Kidney (tissue), 14 donors: Measurements from ENCODE around the gene AR. TPM values are rescaled to one million over a fixed set of nuclear protein-coding genes. Genes with fewer than 3 reads are reported as not detected.

ENCODE experiments used
- DNase-seq, 5 donors: peaks; one replicate each; pipeline ENCODE4 v3.0.0-alpha.2; 2013 to 2020
- FAIRE-seq: peaks from 2 replicates; lab custom pipeline; 2012; peaks lifted over from hg19 to GRCh38; lab: Jason Lieb, UNC
- H3K27ac ChIP-seq, 2 donors: one replicate each; pipeline ENCODE4 v1.7.0; 2013; ENCODE audit warnings: low read depth in 2 of 2, low read length in 2 of 2, inconsistent platforms in 1 of 2
- H3K27me3 ChIP-seq: one replicate; pipeline ENCODE4 v1.7.1; 2013; ENCODE audit warnings: low read length, inconsistent platforms; ENCODE audit not compliant: control insufficient read depth, insufficient read depth
- H3K36me3 ChIP-seq, 3 donors: one replicate each; pipeline versions ENCODE4 v1.7.0 to v1.7.1; 2013; ENCODE audit warnings: low read length in 3 of 3, control low read depth in 1 of 3, inconsistent platforms in 1 of 3; ENCODE audit not compliant: insufficient read depth in 3 of 3, control insufficient read depth in 2 of 3
- H3K4me1 ChIP-seq, 3 donors: one replicate each; pipeline versions ENCODE4 v1.7.0 to v1.7.1; 2013; ENCODE audit warnings: low read length in 3 of 3, inconsistent platforms in 1 of 3, low read depth in 1 of 3; ENCODE audit not compliant: control insufficient read depth in 2 of 3, insufficient read depth in 2 of 3
- H3K4me3 ChIP-seq, 3 donors: one replicate each; pipeline versions ENCODE4 v1.7.0 to v1.8.1; 2013; ENCODE audit warnings: low read length in 3 of 3, control low read depth in 1 of 3, inconsistent platforms in 1 of 3
- H3K9ac ChIP-seq, 3 donors: one replicate each; pipeline versions ENCODE4 v1.7.0 to v1.7.1; 2013; ENCODE audit warnings: low read length in 3 of 3, control low read depth in 1 of 3, inconsistent platforms in 1 of 3
- H3K9me3 ChIP-seq, 3 donors: one replicate each; pipeline versions ENCODE4 v1.7.0 to v1.7.1; 2013; ENCODE audit warnings: low read length in 3 of 3, control low read depth in 1 of 3, inconsistent platforms in 1 of 3; ENCODE audit not compliant: control insufficient read depth in 2 of 3, insufficient read depth in 1 of 3
- intact Hi-C: fragments of 100-400 bp; cut with DNase I; formaldehyde crosslinking; loops from one replicate; pipeline ENCODE4 v1.11.1; 2022
- polyA plus RNA-seq: library from polyadenylated mRNA; stranded (reverse); fragments of 350-450 nt; fragmentation: Illumina TruSeq; extraction: RNeasy Lipid Tissue Mini Kit (QIAGEN cat#74804); gene quantifications from one replicate; pipeline ENCODE4 v1.2.3, GENCODE V29; 2014; ENCODE audit warnings: low read depth, low replicate concordance; ENCODE audit not compliant: insufficient read depth
- total RNA-seq: library from RNA; stranded (reverse); fragmentation: NEBNext Ultra II Directional; extraction: Animal tissue kit (Norgen Biotek cat#: 25700); gene quantifications from one replicate; pipeline ENCODE4 v1.2.1, GENCODE V29; 2021
- TF ChIP-seq, protein P1 (sequence below): IDR thresholded peaks from 3 replicates; pipeline ENCODE4 v1.5.1; 2012; ENCODE audit warnings: mild to moderate bottlenecking, moderate library complexity, borderline replicate concordance; ENCODE audit not compliant: insufficient read depth; ENCODE audit errors: extremely low read depth
- donor health status: control.
- donor health status: control.
- donor health status: control.
- donor health status: control.
- donor health status: control.
- donor health status: DM: yes; HTN: yes; CAD: no.
- donor health status: Normal renal cell carcinoma (clear cell type).

Gene AR
- total and polyA plus RNA-seq, 2 donors from 2014 or later = 1.6 to 13.6 TPM

DNA sequence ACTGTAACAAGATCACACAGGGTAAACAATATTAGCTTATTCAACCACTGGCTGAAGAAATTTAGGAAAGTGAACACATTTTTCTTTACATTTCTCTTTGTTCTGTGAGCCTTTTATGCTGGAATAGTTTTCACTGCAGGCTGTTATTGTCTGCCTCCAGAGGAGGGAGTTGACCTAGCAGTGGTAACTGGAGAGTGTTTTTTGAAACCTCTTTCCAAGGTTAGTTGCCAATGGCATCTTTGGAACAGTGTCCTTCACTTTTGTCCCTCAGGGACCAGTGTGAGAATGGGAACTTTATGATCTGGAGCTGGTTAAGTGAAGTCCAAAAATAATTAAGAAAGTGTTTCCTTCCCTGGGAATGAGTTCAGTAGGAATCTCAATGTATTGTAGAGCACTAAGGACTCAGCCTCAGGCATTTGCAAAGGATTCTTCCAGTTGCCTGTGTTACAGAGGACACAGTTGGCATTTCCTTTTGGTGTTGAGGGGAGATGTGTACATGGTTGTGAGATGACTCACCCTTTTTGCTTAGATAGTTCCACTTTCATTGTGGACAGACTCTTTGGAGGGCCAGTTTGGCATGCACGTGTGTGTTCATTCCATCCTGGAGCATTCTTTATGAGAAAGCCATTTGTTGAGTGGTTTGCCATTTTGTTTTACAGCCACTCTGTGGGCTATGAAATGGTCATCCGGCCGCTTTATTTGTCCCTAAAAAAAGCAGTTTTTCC is 61.3 kb downstream of the AR start:
- Histone ChIP-seq H3K9ac (no peak overlapping the region), H3K27me3 (no peaks in the 10 kb centered on the region), H3K4me3 (no peak overlapping the region), H3K4me1 (no peaks in the 10 kb centered on the region), H3K36me3 (no peaks in the 10 kb centered on the region), H3K9me3 (no peaks in the 10 kb centered on the region), H3K27ac (no peak overlapping the region)
- intact Hi-C loops = no loop called here
- FAIRE-seq (no peak), DNase-seq (no peak)
- TF ChIP-seq, protein P1, sequence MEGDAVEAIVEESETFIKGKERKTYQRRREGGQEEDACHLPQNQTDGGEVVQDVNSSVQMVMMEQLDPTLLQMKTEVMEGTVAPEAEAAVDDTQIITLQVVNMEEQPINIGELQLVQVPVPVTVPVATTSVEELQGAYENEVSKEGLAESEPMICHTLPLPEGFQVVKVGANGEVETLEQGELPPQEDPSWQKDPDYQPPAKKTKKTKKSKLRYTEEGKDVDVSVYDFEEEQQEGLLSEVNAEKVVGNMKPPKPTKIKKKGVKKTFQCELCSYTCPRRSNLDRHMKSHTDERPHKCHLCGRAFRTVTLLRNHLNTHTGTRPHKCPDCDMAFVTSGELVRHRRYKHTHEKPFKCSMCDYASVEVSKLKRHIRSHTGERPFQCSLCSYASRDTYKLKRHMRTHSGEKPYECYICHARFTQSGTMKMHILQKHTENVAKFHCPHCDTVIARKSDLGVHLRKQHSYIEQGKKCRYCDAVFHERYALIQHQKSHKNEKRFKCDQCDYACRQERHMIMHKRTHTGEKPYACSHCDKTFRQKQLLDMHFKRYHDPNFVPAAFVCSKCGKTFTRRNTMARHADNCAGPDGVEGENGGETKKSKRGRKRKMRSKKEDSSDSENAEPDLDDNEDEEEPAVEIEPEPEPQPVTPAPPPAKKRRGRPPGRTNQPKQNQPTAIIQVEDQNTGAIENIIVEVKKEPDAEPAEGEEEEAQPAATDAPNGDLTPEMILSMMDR = no peak

DNA sequence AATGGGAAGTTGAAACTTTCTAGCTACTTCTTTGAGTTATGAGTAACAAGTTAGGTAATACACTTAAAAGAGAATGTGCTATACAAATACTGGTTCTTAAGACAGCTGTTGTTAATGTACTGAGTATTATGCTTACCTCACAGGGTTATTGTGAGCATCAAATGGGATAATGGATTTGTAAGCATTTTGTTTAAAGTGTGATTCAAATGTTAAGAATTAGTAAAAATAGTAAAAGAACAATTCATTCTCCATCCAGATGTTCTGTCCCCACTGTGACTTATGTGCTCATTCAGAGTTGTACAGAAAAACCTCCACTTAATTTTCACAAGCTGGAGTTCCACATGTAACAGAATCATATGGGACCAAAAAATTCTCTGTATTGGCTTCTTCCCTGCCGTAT is 63.6 kb downstream of the AR start:
- TF ChIP-seq, protein P1 = no peak
- DNase-seq = no peak
- no peak for FAIRE-seq
- no peak overlapping the region for H3K9ac ChIP-seq
- intact Hi-C loops = no loop called here
- no peaks in the 10 kb centered on the region for H3K36me3 ChIP-seq
- no peak overlapping the region for H3K27ac ChIP-seq
- no peak overlapping the region for H3K4me3 ChIP-seq
- H3K9me3 ChIP-seq = no peaks in the 10 kb centered on the region
- no peaks in the 10 kb centered on the region for H3K27me3 ChIP-seq
- no peaks in the 10 kb centered on the region for H3K4me1 ChIP-seq

DNA sequence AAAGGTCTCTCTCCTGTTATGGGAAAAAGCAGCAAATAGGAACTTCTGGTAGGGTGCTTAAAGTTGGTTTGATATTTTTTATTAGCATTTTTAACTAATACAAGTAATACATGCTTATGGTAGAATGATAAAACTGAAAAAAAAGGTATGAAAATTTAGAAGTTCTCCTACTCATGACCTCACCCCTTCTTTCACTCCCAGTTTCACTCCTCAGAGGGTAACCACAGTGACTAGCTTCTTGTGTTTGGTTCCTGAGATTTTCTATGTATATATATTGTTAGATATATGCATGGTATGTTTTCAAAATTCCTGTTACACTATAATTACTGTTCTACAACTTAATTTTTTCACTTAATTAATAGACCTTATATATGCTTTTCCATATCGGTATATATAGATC is 66.5 kb downstream of the AR start:
- DNase-seq (no peak), FAIRE-seq (no peak)
- Histone ChIP-seq H3K4me1 (no peaks in the 10 kb centered on the region), H3K36me3 (no peaks in the 10 kb centered on the region), H3K4me3 (no peak overlapping the region), H3K9me3 (no peaks in the 10 kb centered on the region), H3K27me3 (no peaks in the 10 kb centered on the region), H3K27ac (no peak overlapping the region), H3K9ac (no peak overlapping the region)
- intact Hi-C loops = no loop called here
- TF ChIP-seq, protein P1 = no peak
